ENCODE measurements around the gene ITGA8. TPM values are rescaled to one million over a fixed set of nuclear protein-coding genes. Genes with fewer than 3 reads are reported as not detected.
"Not testable (repeated sequence)": the region's sequence is repeated elsewhere in the genome, so short reads cannot be mapped to it uniquely, and the experiment has no call there.

Gene ITGA8
- total RNA-seq, 2 experiments from 2014 or later, result not detected

GRCh38 chr10:15534928-15535538 is 184.7 kb downstream of the ITGA8 start:
- H3K4me3 Mint-ChIP-seq; H3K36me3 Mint-ChIP-seq (ENCODE audit: low read depth); DNase-seq; H3K9me3 Mint-ChIP-seq (ENCODE audit: insufficient read depth); H3K27me3 Mint-ChIP-seq (ENCODE audit: low read depth); POLR2A ChIA-PET; ATAC-seq; H3K4me1 Mint-ChIP-seq (ENCODE audit: low read depth); CTCF ChIA-PET; H3K27ac Mint-ChIP-seq: not testable (repeated sequence)

DNA sequence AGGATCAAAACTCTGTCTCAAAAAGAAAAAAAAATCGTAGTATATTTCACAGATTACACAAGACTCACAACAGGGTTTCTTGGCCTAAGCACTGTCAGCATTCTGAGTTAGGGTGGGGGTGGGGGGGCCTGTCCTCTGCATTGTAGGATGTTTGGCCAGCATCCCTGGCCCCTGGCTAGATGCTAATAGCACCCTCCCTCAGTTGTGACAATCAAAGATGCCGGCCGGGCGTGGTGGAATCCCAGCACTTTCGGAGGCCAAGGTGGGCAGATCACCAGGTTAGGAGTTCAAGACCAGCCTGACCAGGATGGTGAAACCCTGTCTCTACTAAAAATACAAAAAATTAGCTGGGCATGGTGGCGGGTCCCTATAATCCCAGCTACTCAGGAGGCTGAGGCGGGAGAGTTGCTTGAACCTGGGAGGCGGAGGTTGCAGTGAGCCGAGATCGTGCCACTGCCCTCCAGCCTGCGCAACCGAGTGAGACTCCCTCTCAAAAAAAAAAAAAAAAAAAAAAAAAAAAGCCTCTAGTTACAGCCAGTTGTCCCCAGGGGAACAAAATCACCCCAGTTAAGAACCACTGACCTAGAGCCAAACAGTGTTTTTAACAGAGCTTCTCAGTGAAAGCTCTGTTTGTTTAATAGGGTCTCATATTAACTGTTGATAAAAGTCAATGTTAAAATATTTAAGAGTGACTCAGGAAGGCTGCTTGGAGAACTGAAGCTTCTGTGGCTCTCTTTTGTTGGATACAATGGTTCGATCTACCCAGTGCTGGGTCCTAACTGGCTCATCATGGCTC is 187.6 kb downstream of the ITGA8 start:
- no peaks in the 10 kb centered on the region for H3K4me1 Mint-ChIP-seq (ENCODE audit: low read depth)
- ChIA-PET POLR2A (no interaction called here), CTCF (no interaction called here)
- no peak overlapping the region for H3K27ac Mint-ChIP-seq
- H3K36me3 Mint-ChIP-seq (ENCODE audit: low read depth), result no peaks in the 10 kb centered on the region
- ATAC-seq (no peak), DNase-seq (no peak)
- no peaks in the 10 kb centered on the region for H3K9me3 Mint-ChIP-seq (ENCODE audit: insufficient read depth)
- H3K27me3 Mint-ChIP-seq (ENCODE audit: low read depth), result peaks cover 2% of the 10 kb centered on the region
- no peak overlapping the region for H3K4me3 Mint-ChIP-seq

GRCh38 chr10:15528859-15529239 is 190.9 kb downstream of the ITGA8 start:
- POLR2A ChIA-PET, result no interaction called here
- no peak overlapping the region for H3K27ac Mint-ChIP-seq
- peaks cover 2% of the 10 kb centered on the region for H3K27me3 Mint-ChIP-seq (ENCODE audit: low read depth)
- ATAC-seq, result no peak
- H3K36me3 Mint-ChIP-seq (ENCODE audit: low read depth), result no peaks in the 10 kb centered on the region
- no peaks in the 10 kb centered on the region for H3K4me1 Mint-ChIP-seq (ENCODE audit: low read depth)
- DNase-seq, result no peak
- CTCF ChIA-PET, result no interaction called here
- H3K4me3 Mint-ChIP-seq, result no peak overlapping the region
- H3K9me3 Mint-ChIP-seq (ENCODE audit: insufficient read depth), result no peaks in the 10 kb centered on the region

DNA sequence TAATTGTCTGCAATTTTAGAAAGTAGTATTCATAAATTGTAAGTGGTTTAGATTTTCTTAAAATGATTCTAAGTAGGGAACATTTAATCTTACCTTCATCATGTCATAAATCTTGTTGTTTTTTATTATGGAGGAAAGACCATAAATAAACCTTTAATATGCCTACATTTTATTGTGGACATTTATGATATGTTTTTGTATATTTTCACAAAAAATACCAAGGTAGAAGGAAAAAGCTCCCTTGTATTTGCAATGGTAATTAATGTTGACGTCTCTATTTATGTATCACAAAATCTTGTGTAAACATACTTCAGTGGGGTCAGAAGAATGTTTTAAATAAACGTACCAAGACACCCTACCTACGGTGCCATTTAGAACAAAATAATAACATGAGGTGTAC is 193.0 kb downstream of the ITGA8 start:
- ATAC-seq (no peak), DNase-seq (no peak)
- Mint-ChIP-seq H3K27me3 (ENCODE audit: low read depth) (peaks cover 2% of the 10 kb centered on the region), H3K4me1 (ENCODE audit: low read depth) (no peaks in the 10 kb centered on the region), H3K9me3 (ENCODE audit: insufficient read depth) (no peaks in the 10 kb centered on the region), H3K27ac (no peak overlapping the region), H3K36me3 (ENCODE audit: low read depth) (no peaks in the 10 kb centered on the region), H3K4me3 (no peak overlapping the region)
- POLR2A ChIA-PET, result no interaction called here
- CTCF ChIA-PET, result no interaction called here

- CTCF ChIA-PET, result no interaction called here
- POLR2A ChIA-PET, result no interaction called here
- H3K36me3 Mint-ChIP-seq (ENCODE audit: low read depth), result no peaks in the 10 kb centered on the region
- DNase-seq, result no peak
- H3K27ac Mint-ChIP-seq, result no peak overlapping the region
- H3K9me3 Mint-ChIP-seq (ENCODE audit: insufficient read depth), result no peaks in the 10 kb centered on the region
- H3K4me1 Mint-ChIP-seq (ENCODE audit: low read depth), result no peaks in the 10 kb centered on the region
- ATAC-seq, result no peak
- H3K27me3 Mint-ChIP-seq (ENCODE audit: low read depth), result no peaks in the 10 kb centered on the region
- H3K4me3 Mint-ChIP-seq, result no peak overlapping the region
Observed at GRCh38 chr10:15521328-15521903, 198.3 kb downstream of the ITGA8 start.

- no peaks in the 10 kb centered on the region for H3K27me3 Mint-ChIP-seq (ENCODE audit: low read depth)
- no peaks in the 10 kb centered on the region for H3K4me1 Mint-ChIP-seq (ENCODE audit: low read depth)
- ChIA-PET CTCF (no interaction called here), POLR2A (no interaction called here)
- H3K27ac Mint-ChIP-seq, result no peak overlapping the region
- H3K9me3 Mint-ChIP-seq (ENCODE audit: insufficient read depth), result no peaks in the 10 kb centered on the region
- no peaks in the 10 kb centered on the region for H3K36me3 Mint-ChIP-seq (ENCODE audit: low read depth)
- DNase-seq (no peak), ATAC-seq (no peak)
- H3K4me3 Mint-ChIP-seq, result no peak overlapping the region
Observed at GRCh38 chr10:15518250-15518649, 201.5 kb downstream of the ITGA8 start.

GRCh38 chr10:15516256-15517085 is 203.3 kb downstream of the ITGA8 start:
- Mint-ChIP-seq H3K9me3 (ENCODE audit: insufficient read depth) (no peaks in the 10 kb centered on the region), H3K27ac (no peak overlapping the region), H3K4me1 (ENCODE audit: low read depth) (no peaks in the 10 kb centered on the region), H3K27me3 (ENCODE audit: low read depth) (no peaks in the 10 kb centered on the region), H3K36me3 (ENCODE audit: low read depth) (no peaks in the 10 kb centered on the region), H3K4me3 (no peak overlapping the region)
- CTCF ChIA-PET, result no interaction called here
- POLR2A ChIA-PET, result no interaction called here
- ATAC-seq, result no peak
- DNase-seq, result no peak

DNA sequence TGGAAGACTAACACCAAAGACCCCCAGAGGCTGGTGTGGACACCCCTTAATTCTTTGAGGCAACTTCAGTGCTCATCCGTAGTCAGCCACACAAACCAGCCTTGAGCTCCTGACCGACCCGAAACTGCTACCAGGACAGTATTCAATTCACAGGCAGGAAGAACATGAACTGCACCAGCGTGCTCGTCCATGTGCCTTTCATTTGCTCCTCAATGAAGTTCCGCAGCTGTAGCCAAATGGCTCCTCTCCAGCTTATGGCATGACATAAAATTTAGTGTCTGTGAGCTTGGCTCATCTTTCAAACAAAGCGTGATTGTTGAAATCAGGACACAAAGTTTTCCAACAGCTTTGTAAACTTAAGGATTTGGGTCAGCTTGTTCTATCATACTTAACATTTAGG is 204.5 kb downstream of the ITGA8 start:
- Mint-ChIP-seq H3K27ac (no peak overlapping the region), H3K4me1 (ENCODE audit: low read depth) (no peaks in the 10 kb centered on the region), H3K27me3 (ENCODE audit: low read depth) (no peaks in the 10 kb centered on the region), H3K4me3 (no peak overlapping the region), H3K36me3 (ENCODE audit: low read depth) (no peaks in the 10 kb centered on the region), H3K9me3 (ENCODE audit: insufficient read depth) (no peaks in the 10 kb centered on the region)
- DNase-seq, result no peak
- ChIA-PET CTCF (no interaction called here), POLR2A (no interaction called here)
- ATAC-seq, result no peak

GRCh38 chr10:15510963-15511362 is 208.8 kb downstream of the ITGA8 start:
- Mint-ChIP-seq H3K9me3 (ENCODE audit: insufficient read depth) (no peaks in the 10 kb centered on the region), H3K27ac (no peak overlapping the region), H3K4me1 (ENCODE audit: low read depth) (no peaks in the 10 kb centered on the region), H3K36me3 (ENCODE audit: low read depth) (no peaks in the 10 kb centered on the region), H3K27me3 (ENCODE audit: low read depth) (peaks cover 4% of the 10 kb centered on the region), H3K4me3 (no peak overlapping the region)
- no peak for ATAC-seq
- ChIA-PET POLR2A (no interaction called here), CTCF (no interaction called here)
- no peak for DNase-seq

GRCh38 chr10:15505329-15505728 is 214.4 kb downstream of the ITGA8 start:
- H3K36me3 Mint-ChIP-seq (ENCODE audit: low read depth), result no peaks in the 10 kb centered on the region
- DNase-seq (no peak), ATAC-seq (no peak)
- no peaks in the 10 kb centered on the region for H3K4me1 Mint-ChIP-seq (ENCODE audit: low read depth)
- H3K9me3 Mint-ChIP-seq (ENCODE audit: insufficient read depth), result no peaks in the 10 kb centered on the region
- H3K4me3 Mint-ChIP-seq, result no peak overlapping the region
- POLR2A ChIA-PET, result no interaction called here
- peaks cover 14% of the 10 kb centered on the region for H3K27me3 Mint-ChIP-seq (ENCODE audit: low read depth)
- no peak overlapping the region for H3K27ac Mint-ChIP-seq
- CTCF ChIA-PET, result no interaction called here

GRCh38 chr10:15504101-15504840 is 215.5 kb downstream of the ITGA8 start:
- CTCF ChIA-PET, result no interaction called here
- ATAC-seq (no peak), DNase-seq (no peak)

More at GRCh38 chr10:15504101-15504840, 215.5 kb downstream of the ITGA8 start:
- no peaks in the 10 kb centered on the region for H3K36me3 Mint-ChIP-seq (ENCODE audit: low read depth)
- H3K27ac Mint-ChIP-seq, result no peak overlapping the region
- POLR2A ChIA-PET, result no interaction called here
- H3K9me3 Mint-ChIP-seq (ENCODE audit: insufficient read depth), result no peaks in the 10 kb centered on the region
- H3K4me3 Mint-ChIP-seq, result no peak overlapping the region
- no peaks in the 10 kb centered on the region for H3K4me1 Mint-ChIP-seq (ENCODE audit: low read depth)
- H3K27me3 Mint-ChIP-seq (ENCODE audit: low read depth), result peaks cover 18% of the 10 kb centered on the region

Data from activated CD8-positive, alpha-beta T cell treated with anti-CD3 and anti-CD28 coated beads, Interleukin-2, amount 10 ng/mL, durations not matched to agents 7 days and 5 days (primary cell).